Spleen (tissue), 11 donors: ENCODE results near the gene PAFAH1B1. TPM values are rescaled to one million over a fixed set of nuclear protein-coding genes. Genes with fewer than 3 reads are reported as not detected.
A peak's percentile ranks its signal among the peaks of the same experiment; 100 is the strongest.

Experiments used
- DNase-seq: peaks from one replicate; pipeline ENCODE4 v3.0.0-alpha.2; 2020
- H3K27ac ChIP-seq, 8 donors: fragments of 200-600 bp; sonication (generic) in 7 of 8; 1 replicate in 4 of 8; 2 replicates in 4 of 8; pipeline versions ENCODE4 v1.5.0 to v1.8.0; 2016 to 2021; ENCODE audit warnings: inconsistent platforms in 4 of 8, mild to moderate bottlenecking in 4 of 8, moderate library complexity in 1 of 8
- H3K27me3 ChIP-seq, 7 donors: fragments of 200-600 bp; sonication (generic) in 6 of 7; replicated peaks in 1 of 7; 1 replicate in 4 of 7; 2 replicates in 3 of 7; pipeline versions ENCODE4 v1.5.0 to v1.8.0; 2016 to 2021; ENCODE audit warnings: inconsistent platforms in 3 of 7, mild to moderate bottlenecking in 1 of 7
- H3K36me3 ChIP-seq, 6 donors: fragments of 200-600 bp; sonication (generic) in 5 of 6; 1 replicate in 4 of 6; 2 replicates in 2 of 6; pipeline versions ENCODE4 v1.5.0 to v1.8.0; 2016 to 2021; ENCODE audit warnings: inconsistent platforms in 2 of 6
- H3K4me1 ChIP-seq, 6 donors: fragments of 200-600 bp; sonication (generic) in 5 of 6; 1 replicate in 3 of 6; 2 replicates in 3 of 6; pipeline versions ENCODE4 v1.5.0 to v1.8.0; 2016 to 2021; ENCODE audit warnings: inconsistent platforms in 3 of 6
- H3K4me3 ChIP-seq, 8 donors: fragments of 200-600 bp; sonication (generic) in 7 of 8; 1 replicate in 4 of 8; 2 replicates in 4 of 8; pipeline versions ENCODE4 v1.5.0 to v1.8.0; 2016 to 2021; ENCODE audit warnings: inconsistent platforms in 4 of 8, mild to moderate bottlenecking in 4 of 8, moderate library complexity in 2 of 8
- H3K9me3 ChIP-seq, 8 donors: fragments of 200-600 bp; sonication (generic) in 7 of 8; 1 replicate in 4 of 8; 2 replicates in 4 of 8; pipeline versions ENCODE4 v1.5.0 to v1.8.0; 2016 to 2021; ENCODE audit warnings: inconsistent platforms in 4 of 8
- CTCF ChIP-seq, 11 experiments: fragments of 200-600 bp in 7 of 11; fragments of 450-650 bp in 4 of 11; sonication (generic) in 4 of 11; IDR thresholded peaks in 8 of 11; conservative IDR thresholded peaks in 3 of 11; 1 replicate in 7 of 11; 2 replicates in 4 of 11; pipeline versions ENCODE4 v1.4.0 to v1.8.0; 2016 to 2021; ENCODE audit warnings: antibody characterized with exemption in 11 of 11, inconsistent platforms in 4 of 11, mild to moderate bottlenecking in 1 of 11
- POLR2A ChIP-seq, 3 donors: fragments of 450-650 bp; IDR thresholded peaks; one replicate each; pipeline ENCODE4 v1.5.1; 2017; ENCODE audit warnings: antibody characterized with exemption in 3 of 3, mild to moderate bottlenecking in 1 of 3
- POLR2AphosphoS5 ChIP-seq, 3 donors: sonication (generic); formaldehyde crosslinking; IDR thresholded peaks; one replicate each; pipeline ENCODE4 v1.5.1; 2017; ENCODE audit warnings: antibody characterized with exemption in 3 of 3
- WGBS, 5 donors: extraction: QIAGEN DNeasy Blood & Tissue Kit in 3 of 5; methylation state at CpG; one replicate each; pipeline versions ENCODE4 v1.1.5 to v1.1.7; 2013 to 2018; 5-methylcytosine and 5-hydroxymethylcytosine counted together
- intact Hi-C: fragments of 100-400 bp; cut with DNase I; formaldehyde crosslinking; loops from one replicate; pipeline ENCODE4 v1.15.0; 2023; ENCODE audit warnings: low total_unique reads
- polyA plus RNA-seq, 3 donors: library from polyadenylated mRNA; stranded (reverse); fragments of 200-250 nt; gene quantifications; one replicate each; pipeline ENCODE4 v1.2.1, GENCODE V29; 2013
- total RNA-seq, 7 donors: library from RNA; depleted of rRNA in 3 of 7; stranded (reverse); fragments of >200 nt in 3 of 7; fragmentation: NEBNext Ultra II Directional in 4 of 7; extraction: Animal tissue kit (Norgen Biotek cat#: 25700) in 4 of 7; gene quantifications; one replicate each; pipeline versions ENCODE4 v1.1.0 to v1.2.1, GENCODE V29; 2016 to 2021
- donor health status: healthy with polysubstance abuse.
- donor health status: DM: no; HTN: no; CAD: no; lungs with moderate emphysema.
- donor health status: DM: no; HTN: no; CAD: no.
- donor health status: Bipolar disorder and iron deficiency.
- donor health status: healthy.
- donor health status: DM: no; HTN: no; CAD: no.
- donor health status: DM: yes; HTN: yes; CAD: no.

Gene PAFAH1B1
- total and polyA plus RNA-seq, 10 donors: 20.8 to 175 (median 104) TPM

GRCh38 chr17:2691965-2692780 is 98.7 kb downstream of the PAFAH1B1 start:
- H3K4me1 ChIP-seq: peaks cover 0 to 23% (median 16%) of the 10 kb centered on the region in 6 donors
- 90 to 94% (median 92%) methylated on average over 39 to 71 of the region's 71 CpGs for WGBS, 5 donors
- DNase-seq: peak; percentile 65
- intact Hi-C loops: no loop called here
- no peak overlapping the region for H3K27ac ChIP-seq
- H3K27me3 ChIP-seq: no peaks in the 10 kb centered on the region
- peaks cover 0 to 86% (median 65%) of the 10 kb centered on the region in 6 donors for H3K36me3 ChIP-seq
- no peaks in the 10 kb centered on the region for H3K9me3 ChIP-seq
- no peak overlapping the region for H3K4me3 ChIP-seq
- TF ChIP-seq POLR2A (IDR thresholded peaks at IDR 0.05) (no peak), POLR2AphosphoS5 (IDR thresholded peaks at IDR 0.05) (peak in 2 of 3 donors; percentile 6 to 21), CTCF (IDR thresholded peaks at IDR 0.05 in 8 of 11, conservative IDR thresholded peaks at IDR 0.05 in 3 of 11) (no peak)

- Histone ChIP-seq H3K27me3 (no peaks in the 10 kb centered on the region), H3K27ac (no peak overlapping the region), H3K36me3 (peaks cover 0 to 92% (median 70%) of the 10 kb centered on the region in 6 donors), H3K9me3 (no peaks in the 10 kb centered on the region), H3K4me1 (peaks cover 0 to 23% (median 16%) of the 10 kb centered on the region in 6 donors), H3K4me3 (no peak overlapping the region)
- intact Hi-C loops: no loop called here
- DNase-seq: no peak
- TF ChIP-seq CTCF (IDR thresholded peaks at IDR 0.05 in 8 of 11, conservative IDR thresholded peaks at IDR 0.05 in 3 of 11) (no peak), POLR2A (IDR thresholded peaks at IDR 0.05) (no peak), POLR2AphosphoS5 (IDR thresholded peaks at IDR 0.05) (no peak)
- 82 to 97% (median 92%) methylated on average over 8 to 14 of the region's 14 CpGs for WGBS, 5 donors
Measured at GRCh38 chr17:2692781-2693135, 99.3 kb downstream of the PAFAH1B1 start.

- Histone ChIP-seq H3K9me3 (no peaks in the 10 kb centered on the region), H3K4me3 (peak overlapping the region in 1 of 8 donors; percentile 8), H3K27me3 (no peaks in the 10 kb centered on the region), H3K36me3 (peaks cover 0 to 100% (median 80%) of the 10 kb centered on the region in 6 donors), H3K4me1 (peaks cover 0 to 19% (median 14%) of the 10 kb centered on the region in 6 donors), H3K27ac (no peak overlapping the region)
- DNase-seq: peak; percentile 72
- intact Hi-C loops: no loop called here
- WGBS, 5 donors: 81 to 88% (median 83%) methylated on average over 12 to 37 of the region's 37 CpGs
- peak in 2 of 3 donors; percentile 18 to 47 for TF ChIP-seq POLR2AphosphoS5 (IDR thresholded peaks at IDR 0.05)
- no peak for TF ChIP-seq CTCF (IDR thresholded peaks at IDR 0.05 in 8 of 11, conservative IDR thresholded peaks at IDR 0.05 in 3 of 11)
Measured at GRCh38 chr17:2693561-2694380, 100.3 kb downstream of the PAFAH1B1 start.
